GM19043 (cell line): ENCODE results near the gene UNK.
"Not testable (repeated sequence)": the region's sequence is repeated elsewhere in the genome, so short reads cannot be mapped to it uniquely, and the experiment has no call there.

Experiments
- ATAC-seq: cut with Tn5 transposase; IDR thresholded peaks from one replicate; pipeline ENCODE4 v1.9.1; 2021; ENCODE audit warnings: low read depth; ENCODE audit not compliant: unreplicated experiment

The UNK gene

GRCh38 chr17:75754378-75755204, 30.0 kb upstream of the UNK start:
- ATAC-seq, result no peak

GRCh38 chr17:75755205-75755901, 29.3 kb upstream of the UNK start:
- no peak for ATAC-seq

GRCh38 chr17:75755990-75756389, 28.6 kb upstream of the UNK start:
- no peak for ATAC-seq

- ATAC-seq, result no peak
These were observed 28.0 kb upstream of the UNK start for GRCh38 chr17:75756451-75757085.

GRCh38 chr17:75757086-75757681, 27.4 kb upstream of the UNK start:
- ATAC-seq, result no peak

GRCh38 chr17:75758131-75758905, 26.3 kb upstream of the UNK start:
- no peak for ATAC-seq

GRCh38 chr17:75759457-75759856, 25.1 kb upstream of the UNK start:
- ATAC-seq, result no peak

- not testable (repeated sequence) for ATAC-seq
These were observed 24.5 kb upstream of the UNK start for GRCh38 chr17:75759978-75760640.

GRCh38 chr17:75762513-75763268, 21.9 kb upstream of the UNK start:
- no peak for ATAC-seq

GRCh38 chr17:75763269-75763607, 21.4 kb upstream of the UNK start:
- ATAC-seq, result no peak

- no peak for ATAC-seq
These were observed 20.8 kb upstream of the UNK start for GRCh38 chr17:75763613-75764416.

- no peak for ATAC-seq
These were observed 20.2 kb upstream of the UNK start for GRCh38 chr17:75764417-75764710.

GRCh38 chr17:75764711-75765421, 19.7 kb upstream of the UNK start, which contains the start of gene GALK1:
Gene GALK1, minus strand, starts transcription at chr17:75765192. Its CDS starts 56 bp downstream, at chr17:75765136.
- ATAC-seq, result no peak

- no peak for ATAC-seq
These were observed 18.6 kb upstream of the UNK start for GRCh38 chr17:75765981-75766380.

- no peak for ATAC-seq
These were observed 16.7 kb upstream of the UNK start for GRCh38 chr17:75767881-75768280.

- no peak for ATAC-seq
These were observed 15.1 kb upstream of the UNK start for GRCh38 chr17:75769536-75769935.

GRCh38 chr17:75771334-75772281, 13.0 kb upstream of the UNK start:
- ATAC-seq, result no peak
